HEK293 (cell line): ENCODE results near the gene CRACR2A.

ENCODE experiments used
- CTCF ChIA-PET: fragments of 350-600 bp; formaldehyde crosslinking; extraction: SDS; loops from one replicate; lab custom pipeline; 2021; ENCODE audit warnings: antibody characterized with exemption; lab: Yijun Ruan, JAX
- POLR2A ChIA-PET: fragments of 300-600 bp; formaldehyde crosslinking; extraction: SDS; loops from one replicate; lab custom pipeline; 2020; ENCODE audit warnings: antibody characterized with exemption, inconsistent platforms; lab: Yijun Ruan, JAX
- H3K27ac ChIP-seq: fragments of 200-500 bp; sonication (Bioruptor generic); 2 replicates; pipeline ENCODE4 v1.5.1; 2014; ENCODE audit warnings: low read depth, low read length, control low read depth, inconsistent platforms; ENCODE audit errors: extremely low read depth
- H3K36me3 ChIP-seq, 2 experiments: fragments of 200-500 bp in 1 of 2; sonication (Bioruptor generic) in 1 of 2; 1 replicate in 1 of 2; 2 replicates in 1 of 2; pipeline ENCODE4 v1.5.1; 2014 to 2017; ENCODE audit warnings: inconsistent platforms in 2 of 2, low read length in 2 of 2; ENCODE audit not compliant: control insufficient read depth in 2 of 2, insufficient read depth in 1 of 2
- H3K4me1 ChIP-seq: fragments of 200-500 bp; sonication (Bioruptor generic); 2 replicates; pipeline ENCODE4 v1.5.1; 2014; ENCODE audit warnings: mild to moderate bottlenecking, low read length, inconsistent platforms; ENCODE audit not compliant: control insufficient read depth, insufficient read depth
- H3K4me3 ChIP-seq: 2 replicates; pipeline ENCODE4 v1.5.1; 2011; ENCODE audit warnings: low read depth, mild to moderate bottlenecking, control low read depth, low read length, moderate library complexity
- H3K9me3 ChIP-seq: fragments of 200-500 bp; sonication (Bioruptor generic); 2 replicates; pipeline ENCODE4 v1.5.1; 2014; ENCODE audit warnings: low read depth, low read length, inconsistent platforms; ENCODE audit not compliant: control insufficient read depth, insufficient read depth
- GFI1B ChIP-seq: fragments of 450-650 bp; formaldehyde crosslinking; IDR thresholded peaks from 2 replicates; pipeline ENCODE4 v1.5.1; 2016; ENCODE audit warnings: missing biosample characterization, missing genetic modification characterization
- HOXA7 ChIP-seq: sonication (generic); formaldehyde crosslinking; IDR thresholded peaks from 2 replicates; pipeline ENCODE4 v1.8.1; 2022; ENCODE audit warnings: missing genetic modification reagents, borderline replicate concordance
- KLF8 ChIP-seq: fragments of 450-650 bp; formaldehyde crosslinking; IDR thresholded peaks from 2 replicates; pipeline ENCODE4 v1.5.1; 2016; ENCODE audit warnings: missing biosample characterization, missing genetic modification characterization
- MYNN ChIP-seq: fragments of 450-650 bp; formaldehyde crosslinking; IDR thresholded peaks from 2 replicates; pipeline ENCODE4 v1.5.1; 2016; ENCODE audit warnings: missing biosample characterization, missing genetic modification characterization, borderline replicate concordance
- MZF1 ChIP-seq: fragments of 450-650 bp; formaldehyde crosslinking; IDR thresholded peaks from 2 replicates; pipeline ENCODE4 v1.5.1; 2017; ENCODE audit warnings: missing biosample characterization, missing genetic modification characterization, borderline replicate concordance
- OVOL3 ChIP-seq: fragments of 450-650 bp; formaldehyde crosslinking; IDR thresholded peaks from 2 replicates; pipeline ENCODE4 v1.5.1; 2016; ENCODE audit warnings: missing biosample characterization, missing genetic modification characterization
- REPIN1 ChIP-seq: fragments of 450-650 bp; formaldehyde crosslinking; IDR thresholded peaks from 2 replicates; pipeline ENCODE4 v1.5.1; 2017; ENCODE audit warnings: missing biosample characterization, missing genetic modification characterization, low read depth
- SCRT2 ChIP-seq: fragments of 450-650 bp; formaldehyde crosslinking; IDR thresholded peaks from 2 replicates; pipeline ENCODE4 v1.5.1; 2016; ENCODE audit warnings: missing biosample characterization, missing genetic modification characterization
- SP7 ChIP-seq: fragments of 450-650 bp; formaldehyde crosslinking; IDR thresholded peaks from 2 replicates; pipeline ENCODE4 v1.5.1; 2016; ENCODE audit warnings: missing biosample characterization, missing genetic modification characterization
- TCF7L2 ChIP-seq: IDR thresholded peaks from 2 replicates; pipeline ENCODE4 v1.6.1; 2011; ENCODE audit warnings: low read depth, mild to moderate bottlenecking, inconsistent platforms, low read length, moderate library complexity, borderline replicate concordance
- ZNF112 ChIP-seq: fragments of 450-650 bp; formaldehyde crosslinking; IDR thresholded peaks from 2 replicates; pipeline ENCODE4 v1.5.0; 2017; ENCODE audit warnings: missing biosample characterization, missing genetic modification characterization
- ZNF140 ChIP-seq: fragments of 450-650 bp; formaldehyde crosslinking; IDR thresholded peaks from 2 replicates; pipeline ENCODE4 v1.5.1; 2016; ENCODE audit warnings: missing biosample characterization, missing genetic modification characterization
- ZNF148 ChIP-seq: fragments of 450-650 bp; formaldehyde crosslinking; IDR thresholded peaks from 2 replicates; pipeline ENCODE4 v1.5.0; 2017; ENCODE audit warnings: missing biosample characterization, missing genetic modification characterization, borderline replicate concordance
- ZNF16 ChIP-seq: fragments of 450-650 bp; formaldehyde crosslinking; IDR thresholded peaks from 2 replicates; pipeline ENCODE4 v1.5.1; 2016; ENCODE audit warnings: low read depth, missing biosample characterization, missing genetic modification characterization
- ZNF174 ChIP-seq: fragments of 450-650 bp; formaldehyde crosslinking; IDR thresholded peaks from 2 replicates; pipeline ENCODE4 v1.5.0; 2017; ENCODE audit warnings: missing biosample characterization, mild to moderate bottlenecking, missing genetic modification characterization
- ZNF19 ChIP-seq: fragments of 450-650 bp; formaldehyde crosslinking; IDR thresholded peaks from 2 replicates; pipeline ENCODE4; 2016; ENCODE audit warnings: missing biosample characterization, missing genetic modification characterization, low read depth
- ZNF292 ChIP-seq: fragments of 450-650 bp; formaldehyde crosslinking; IDR thresholded peaks from 2 replicates; pipeline ENCODE4 v1.5.1; 2016; ENCODE audit warnings: low read depth, missing biosample characterization, missing genetic modification characterization, borderline replicate concordance
- ZNF354C ChIP-seq: fragments of 450-650 bp; formaldehyde crosslinking; IDR thresholded peaks from 2 replicates; pipeline ENCODE4 v1.5.1; 2016; ENCODE audit warnings: missing biosample characterization, missing genetic modification characterization, low read depth, borderline replicate concordance
- ZNF37A ChIP-seq: fragments of 450-650 bp; IDR thresholded peaks from 2 replicates; pipeline ENCODE4 v1.5.1; 2018; ENCODE audit warnings: missing biosample characterization, missing genetic modification characterization
- ZNF501 ChIP-seq: fragments of 450-650 bp; formaldehyde crosslinking; IDR thresholded peaks from 2 replicates; pipeline ENCODE4 v1.5.1; 2016; ENCODE audit warnings: missing biosample characterization, missing genetic modification characterization
- ZNF600 ChIP-seq: fragments of 450-650 bp; formaldehyde crosslinking; IDR thresholded peaks from 2 replicates; pipeline ENCODE4 v1.5.1; 2016; ENCODE audit warnings: missing biosample characterization, missing genetic modification characterization
- ZNF645 ChIP-seq: fragments of 450-650 bp; formaldehyde crosslinking; IDR thresholded peaks from 2 replicates; pipeline ENCODE4; 2016; ENCODE audit warnings: missing biosample characterization, missing genetic modification characterization
- ZNF654 ChIP-seq: fragments of 450-650 bp; formaldehyde crosslinking; IDR thresholded peaks from 2 replicates; pipeline ENCODE4 v1.5.1; 2016; ENCODE audit warnings: low read depth, missing biosample characterization, missing genetic modification characterization
- ZNF707 ChIP-seq: fragments of 450-650 bp; formaldehyde crosslinking; IDR thresholded peaks from 2 replicates; pipeline ENCODE4 v1.5.1; 2016; ENCODE audit warnings: missing biosample characterization, missing genetic modification characterization
- ZNF747 ChIP-seq: fragments of 450-650 bp; formaldehyde crosslinking; IDR thresholded peaks from 2 replicates; pipeline ENCODE4 v1.5.1; 2016; ENCODE audit warnings: missing biosample characterization, missing genetic modification characterization
- TF ChIP-seq, protein P1 (sequence below): fragments of 450-650 bp; formaldehyde crosslinking; IDR thresholded peaks from 2 replicates; pipeline ENCODE4 v1.5.1; 2016; ENCODE audit warnings: missing biosample characterization, missing genetic modification characterization
- TF ChIP-seq, protein P2 (sequence below): fragments of 450-650 bp; IDR thresholded peaks from 2 replicates; pipeline ENCODE4 v1.5.1; 2018; ENCODE audit warnings: missing biosample characterization, mild to moderate bottlenecking, missing genetic modification characterization
- TF ChIP-seq, protein P3 (sequence below): fragments of 450-650 bp; formaldehyde crosslinking; IDR thresholded peaks from 2 replicates; pipeline ENCODE4 v1.5.1; 2017; ENCODE audit warnings: missing biosample characterization, mild to moderate bottlenecking, missing genetic modification characterization, moderate library complexity

Gene CRACR2A

DNA sequence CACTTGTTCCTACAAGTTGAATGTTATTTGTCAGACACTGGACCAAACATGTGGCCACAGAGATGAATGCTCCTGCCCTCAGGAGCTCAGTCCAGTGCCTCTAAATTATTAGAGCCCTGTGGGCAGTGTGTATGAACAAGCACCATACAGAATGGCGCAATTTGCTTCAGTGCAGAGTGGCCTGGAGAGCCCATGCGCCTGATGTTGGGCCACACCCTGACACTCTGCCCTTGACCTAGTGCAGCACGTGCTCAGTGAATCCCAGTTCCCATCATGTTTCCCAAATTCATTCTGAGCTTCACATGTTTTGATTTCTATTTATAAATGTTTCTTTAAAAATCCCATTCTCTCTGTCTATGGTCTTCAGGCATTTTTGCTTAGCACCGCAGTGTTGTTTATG, 145.1 kb downstream of the CRACR2A start:
- Histone ChIP-seq H3K27ac (no peak overlapping the region), H3K9me3 (no peaks in the 10 kb centered on the region), H3K36me3 (no peaks in the 10 kb centered on the region), H3K4me1 (no peaks in the 10 kb centered on the region; the same call in 1 of the 2 replicates), H3K4me3 (no peak overlapping the region)
- POLR2A ChIA-PET = no interaction called here
- CTCF ChIA-PET = interaction anchor here (1.9 kb wide), 1 partner anchor 308 kb away, joined by 6 read pairs; no protein-coding TSS in a partner anchor
- TF ChIP-seq ZNF292 (tag by site-specific recombination) (no peak), ZNF16 (tag by site-specific recombination) (no peak), MZF1 (tag by site-specific recombination) (no peak), ZNF112 (tag by site-specific recombination) (no peak), ZNF140 (tag by site-specific recombination) (no peak), ZNF654 (tag by site-specific recombination) (no peak), SCRT2 (tag by site-specific recombination) (no peak), TCF7L2 (no peak), ZNF600 (tag by site-specific recombination) (no peak), ZNF707 (tag by site-specific recombination) (no peak), ZNF645 (no peak), SP7 (no peak), OVOL3 (no peak), ZNF37A (no peak), REPIN1 (tag by site-specific recombination) (no peak), ZNF19 (tag by site-specific recombination) (no peak)
- TF ChIP-seq, protein P1, sequence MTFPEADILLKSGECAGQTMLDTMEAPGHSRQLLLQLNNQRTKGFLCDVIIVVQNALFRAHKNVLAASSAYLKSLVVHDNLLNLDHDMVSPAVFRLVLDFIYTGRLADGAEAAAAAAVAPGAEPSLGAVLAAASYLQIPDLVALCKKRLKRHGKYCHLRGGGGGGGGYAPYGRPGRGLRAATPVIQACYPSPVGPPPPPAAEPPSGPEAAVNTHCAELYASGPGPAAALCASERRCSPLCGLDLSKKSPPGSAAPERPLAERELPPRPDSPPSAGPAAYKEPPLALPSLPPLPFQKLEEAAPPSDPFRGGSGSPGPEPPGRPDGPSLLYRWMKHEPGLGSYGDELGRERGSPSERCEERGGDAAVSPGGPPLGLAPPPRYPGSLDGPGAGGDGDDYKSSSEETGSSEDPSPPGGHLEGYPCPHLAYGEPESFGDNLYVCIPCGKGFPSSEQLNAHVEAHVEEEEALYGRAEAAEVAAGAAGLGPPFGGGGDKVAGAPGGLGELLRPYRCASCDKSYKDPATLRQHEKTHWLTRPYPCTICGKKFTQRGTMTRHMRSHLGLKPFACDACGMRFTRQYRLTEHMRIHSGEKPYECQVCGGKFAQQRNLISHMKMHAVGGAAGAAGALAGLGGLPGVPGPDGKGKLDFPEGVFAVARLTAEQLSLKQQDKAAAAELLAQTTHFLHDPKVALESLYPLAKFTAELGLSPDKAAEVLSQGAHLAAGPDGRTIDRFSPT (tag by site-specific recombination) = no peak

- no peaks in the 10 kb centered on the region; the same call in 1 of the 2 replicates for H3K4me1 ChIP-seq
- CTCF ChIA-PET = interaction anchor here (1.9 kb wide), 1 partner anchor 307 kb away, joined by 6 read pairs; no protein-coding TSS in a partner anchor
- no peak overlapping the region for H3K27ac ChIP-seq
- no peak for TF ChIP-seq HOXA7 (CRISPR knock-in tag)
- TF ChIP-seq, protein P2, sequence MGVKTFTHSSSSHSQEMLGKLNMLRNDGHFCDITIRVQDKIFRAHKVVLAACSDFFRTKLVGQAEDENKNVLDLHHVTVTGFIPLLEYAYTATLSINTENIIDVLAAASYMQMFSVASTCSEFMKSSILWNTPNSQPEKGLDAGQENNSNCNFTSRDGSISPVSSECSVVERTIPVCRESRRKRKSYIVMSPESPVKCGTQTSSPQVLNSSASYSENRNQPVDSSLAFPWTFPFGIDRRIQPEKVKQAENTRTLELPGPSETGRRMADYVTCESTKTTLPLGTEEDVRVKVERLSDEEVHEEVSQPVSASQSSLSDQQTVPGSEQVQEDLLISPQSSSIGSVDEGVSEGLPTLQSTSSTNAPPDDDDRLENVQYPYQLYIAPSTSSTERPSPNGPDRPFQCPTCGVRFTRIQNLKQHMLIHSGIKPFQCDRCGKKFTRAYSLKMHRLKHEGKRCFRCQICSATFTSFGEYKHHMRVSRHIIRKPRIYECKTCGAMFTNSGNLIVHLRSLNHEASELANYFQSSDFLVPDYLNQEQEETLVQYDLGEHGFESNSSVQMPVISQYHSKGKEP (tag by site-specific recombination) = no peak
- no peak for TF ChIP-seq KLF8 (tag by site-specific recombination)
- no peak for TF ChIP-seq GFI1B (tag by site-specific recombination)
- TF ChIP-seq ZNF174 = no peak
- no peak for TF ChIP-seq ZNF747 (tag by site-specific recombination)
- no peak for TF ChIP-seq MYNN (tag by site-specific recombination)
- TF ChIP-seq, protein P3, sequence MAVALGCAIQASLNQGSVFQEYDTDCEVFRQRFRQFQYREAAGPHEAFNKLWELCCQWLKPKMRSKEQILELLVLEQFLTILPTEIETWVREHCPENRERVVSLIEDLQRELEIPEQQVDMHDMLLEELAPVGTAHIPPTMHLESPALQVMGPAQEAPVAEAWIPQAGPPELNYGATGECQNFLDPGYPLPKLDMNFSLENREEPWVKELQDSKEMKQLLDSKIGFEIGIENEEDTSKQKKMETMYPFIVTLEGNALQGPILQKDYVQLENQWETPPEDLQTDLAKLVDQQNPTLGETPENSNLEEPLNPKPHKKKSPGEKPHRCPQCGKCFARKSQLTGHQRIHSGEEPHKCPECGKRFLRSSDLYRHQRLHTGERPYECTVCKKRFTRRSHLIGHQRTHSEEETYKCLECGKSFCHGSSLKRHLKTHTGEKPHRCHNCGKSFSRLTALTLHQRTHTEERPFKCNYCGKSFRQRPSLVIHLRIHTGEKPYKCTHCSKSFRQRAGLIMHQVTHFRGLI (tag by site-specific recombination) = no peak
- TF ChIP-seq ZNF354C = no peak
- no peak for TF ChIP-seq ZNF148
- TF ChIP-seq ZNF501 (tag by site-specific recombination) = no peak
Observed at GRCh38 chr12:3607039-3607720, 145.7 kb downstream of the CRACR2A start.

More at GRCh38 chr12:3607039-3607720, 145.7 kb downstream of the CRACR2A start:
- Histone ChIP-seq H3K4me3 (no peak overlapping the region), H3K9me3 (no peaks in the 10 kb centered on the region), H3K36me3 (no peaks in the 10 kb centered on the region)
- POLR2A ChIA-PET = no interaction called here
